HG03066 (cell line): Measurements from ENCODE around the gene PLA2G7.

ENCODE experiments used
- ATAC-seq: cut with Tn5 transposase; IDR thresholded peaks from one replicate; pipeline ENCODE4 v1.9.1; 2021; ENCODE audit warnings: low read depth; ENCODE audit not compliant: unreplicated experiment

Gene PLA2G7

DNA sequence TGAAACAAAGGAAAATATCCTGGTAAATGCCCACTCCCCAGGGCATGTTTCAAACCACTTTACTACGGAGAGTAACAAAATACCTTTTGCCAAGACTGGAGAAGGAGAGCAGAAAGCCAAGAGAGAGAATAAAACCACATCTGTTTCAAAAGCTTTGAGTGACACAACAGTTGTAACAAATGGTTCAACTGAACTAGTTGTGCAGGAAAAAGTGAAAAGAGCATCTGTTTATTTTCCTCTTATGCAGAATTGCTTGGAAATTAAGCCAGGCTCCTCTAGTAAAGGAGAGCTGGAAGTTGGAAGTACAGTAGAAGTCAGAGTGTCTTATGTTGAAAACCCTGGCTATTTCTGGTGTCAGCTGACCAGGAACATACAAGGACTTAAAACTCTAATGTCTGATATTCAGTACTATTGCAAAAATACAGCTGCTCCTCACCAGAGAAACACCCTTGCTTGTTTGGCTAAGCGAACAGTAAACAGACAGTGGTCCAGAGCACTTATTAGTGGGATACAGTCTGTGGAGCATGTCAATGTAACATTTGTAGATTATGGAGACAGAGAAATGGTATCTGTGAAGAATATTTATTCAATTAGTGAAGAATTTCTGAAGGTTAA is 44.9 kb downstream of the PLA2G7 start:
- ATAC-seq, result no peak

DNA sequence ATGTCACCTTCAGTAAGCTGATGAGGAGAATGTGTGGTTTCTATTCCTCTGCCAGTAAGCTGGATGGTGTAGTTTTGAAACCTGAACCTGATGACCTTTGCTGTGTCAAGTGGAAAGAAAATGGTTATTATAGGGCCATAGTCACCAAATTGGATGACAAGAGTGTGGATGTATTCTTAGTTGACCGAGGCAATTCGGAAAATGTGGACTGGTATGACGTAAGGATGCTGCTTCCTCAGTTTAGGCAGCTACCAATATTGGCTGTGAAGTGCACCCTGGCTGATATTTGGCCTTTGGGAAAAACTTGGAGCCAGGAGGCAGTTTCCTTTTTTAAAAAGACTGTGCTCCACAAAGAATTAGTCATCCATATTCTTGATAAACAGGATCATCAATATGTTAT is 45.5 kb downstream of the PLA2G7 start:
- ATAC-seq, result no peak

DNA sequence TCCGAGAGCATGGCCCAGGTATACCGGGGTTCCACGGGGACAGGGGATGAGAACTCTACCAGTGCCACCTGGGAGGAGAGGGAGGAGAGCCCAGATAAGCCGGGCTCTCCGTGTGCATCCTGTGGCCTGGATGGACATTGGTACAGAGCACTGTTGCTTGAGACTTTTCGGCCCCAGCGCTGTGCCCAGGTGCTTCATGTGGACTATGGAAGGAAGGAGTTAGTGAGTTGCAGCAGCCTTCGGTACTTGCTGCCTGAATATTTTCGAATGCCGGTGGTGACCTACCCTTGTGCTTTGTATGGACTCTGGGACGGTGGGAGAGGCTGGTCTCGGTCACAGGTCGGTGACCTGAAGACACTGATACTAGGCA is 46.2 kb downstream of the PLA2G7 start:
- no peak for ATAC-seq

DNA sequence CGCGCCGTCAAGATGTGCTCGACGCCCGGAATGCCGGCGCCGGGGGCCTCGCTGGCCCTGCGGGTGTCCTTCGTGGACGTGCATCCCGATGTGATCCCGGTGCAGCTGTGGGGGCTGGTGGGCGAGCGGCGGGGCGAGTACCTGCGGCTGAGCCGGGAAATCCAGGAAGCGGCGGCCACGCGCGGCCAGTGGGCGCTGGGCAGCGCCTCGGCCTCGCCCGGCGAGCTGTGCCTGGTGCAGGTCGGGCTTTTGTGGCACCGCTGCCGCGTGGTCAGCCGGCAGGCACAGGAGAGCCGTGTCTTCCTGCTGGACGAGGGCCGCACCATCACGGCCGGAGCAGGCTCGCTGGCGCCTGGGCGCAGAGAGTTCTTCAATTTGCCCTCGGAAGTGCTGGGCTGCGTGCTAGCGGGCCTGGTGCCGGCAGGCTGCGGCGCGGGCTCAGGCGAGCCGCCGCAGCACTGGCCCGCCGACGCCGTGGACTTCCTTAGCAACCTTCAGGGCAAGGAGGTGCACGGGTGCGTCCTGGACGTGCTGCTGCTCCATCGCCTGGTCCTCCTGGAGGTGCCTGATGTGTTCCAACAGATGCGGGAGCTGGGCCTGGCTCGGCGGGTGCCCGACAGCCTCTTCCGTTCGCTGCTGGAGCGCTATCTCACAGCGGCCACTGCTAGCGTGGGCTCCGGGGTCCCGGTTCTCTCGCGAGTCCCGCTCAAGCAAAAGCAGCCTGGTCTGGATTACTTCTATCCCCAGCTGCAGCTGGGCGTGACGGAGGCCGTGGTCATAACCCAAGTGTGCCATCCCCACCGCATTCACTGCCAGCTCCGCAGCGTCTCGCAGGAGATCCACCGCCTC is 46.8 kb downstream of the PLA2G7 start:
- ATAC-seq, result no peak

DNA sequence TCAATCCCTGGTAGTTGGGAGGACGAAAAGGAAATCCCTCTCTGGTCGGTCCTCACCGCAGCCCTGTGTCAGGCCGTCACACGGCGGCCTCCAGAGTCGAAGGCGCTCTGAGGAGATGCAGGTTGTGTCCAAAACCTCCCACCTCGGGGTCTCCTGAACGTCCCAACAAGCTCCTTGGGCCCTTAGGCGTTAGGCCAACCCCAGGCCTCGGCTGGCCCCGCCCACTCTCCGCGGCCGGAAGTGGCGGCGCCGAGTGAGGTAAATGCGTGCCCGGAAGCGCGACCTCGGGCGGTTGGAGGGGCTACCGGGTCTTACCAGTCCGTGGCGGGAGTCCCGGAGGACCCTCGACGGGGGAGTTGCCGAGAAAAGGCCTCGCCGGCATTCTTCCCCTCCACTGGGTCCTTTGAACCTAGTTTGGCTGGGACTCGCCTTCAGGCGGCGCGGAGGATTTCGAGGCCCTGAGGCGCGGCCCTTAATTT is 47.5 kb downstream of the PLA2G7 start, which contains the start of gene TDRD6:
TDRD6 (plus strand) TSS at position 267 of the 479 bp plus-strand sequence. CDS start 244 bp downstream, outside the sequence.
- ATAC-seq, result no peak

DNA sequence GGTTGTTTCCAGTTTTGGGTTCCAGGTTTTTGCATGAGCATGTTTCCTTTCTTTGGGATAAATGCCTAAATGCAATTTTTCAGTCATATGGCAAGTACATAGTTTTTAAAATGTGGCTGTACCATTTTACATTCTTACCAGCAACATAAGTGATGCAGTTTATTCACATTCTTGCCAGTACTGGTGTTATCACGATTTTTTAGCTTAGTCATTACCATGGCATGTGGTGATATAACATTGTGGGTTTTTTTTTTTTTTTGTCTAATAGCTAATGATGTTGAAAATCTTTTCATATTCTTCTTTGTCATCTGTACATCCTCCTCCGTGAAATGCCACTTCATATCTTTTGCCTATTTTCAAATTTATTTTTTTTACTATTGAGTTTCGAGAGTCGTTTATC is 50.4 kb downstream of the PLA2G7 start:
- ATAC-seq, result no peak

DNA sequence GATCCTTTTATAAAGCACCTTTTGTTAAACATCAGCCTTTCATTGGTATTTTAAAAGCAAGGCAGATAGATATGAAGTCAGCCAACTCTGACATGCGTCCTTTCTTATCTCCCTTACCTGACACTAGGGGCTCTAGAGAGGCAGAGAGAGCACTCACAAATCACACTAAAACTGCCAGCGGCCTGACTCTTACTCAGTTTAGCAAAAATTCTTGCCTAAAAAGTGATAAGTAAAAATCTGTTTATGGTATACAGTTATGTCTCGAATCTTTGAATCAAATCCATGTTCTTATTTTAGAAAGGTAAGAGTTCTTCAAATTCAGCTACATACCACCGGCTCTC is 57.9 kb downstream of the PLA2G7 start:
- no peak for ATAC-seq

DNA sequence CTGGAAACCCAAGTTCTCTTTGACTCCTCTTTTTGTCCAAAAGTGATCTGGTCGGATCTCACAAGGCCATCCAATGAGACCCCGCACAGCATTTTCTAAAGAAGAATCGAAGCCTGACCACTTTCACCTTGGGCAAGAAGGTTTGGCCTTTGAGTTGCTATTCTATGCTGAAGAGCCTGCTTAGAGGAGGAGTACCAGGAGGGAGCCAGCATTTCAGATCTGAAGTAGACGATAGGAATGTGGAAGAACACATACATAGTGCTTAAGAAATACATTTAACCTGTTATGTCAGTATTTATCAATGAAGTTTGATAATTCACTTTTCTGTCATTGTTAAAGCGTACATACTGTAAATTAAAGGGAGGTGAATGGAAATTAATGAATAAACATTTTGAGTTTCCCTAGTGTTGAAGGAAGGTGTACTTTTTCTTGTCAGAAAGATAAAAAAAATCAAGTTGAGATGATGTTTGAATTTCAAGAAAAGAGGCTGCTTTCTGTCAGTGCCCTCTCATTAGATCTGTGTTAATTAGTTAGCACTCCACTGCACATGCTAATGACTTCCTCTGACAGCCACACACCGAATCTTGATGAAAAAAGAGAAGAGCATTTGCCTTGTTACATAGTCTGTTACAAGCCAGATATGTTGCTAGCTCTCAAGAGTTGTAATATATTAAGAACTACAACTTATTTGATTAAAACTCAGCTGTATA is 58.4 kb downstream of the PLA2G7 start:
- ATAC-seq, result no peak

DNA sequence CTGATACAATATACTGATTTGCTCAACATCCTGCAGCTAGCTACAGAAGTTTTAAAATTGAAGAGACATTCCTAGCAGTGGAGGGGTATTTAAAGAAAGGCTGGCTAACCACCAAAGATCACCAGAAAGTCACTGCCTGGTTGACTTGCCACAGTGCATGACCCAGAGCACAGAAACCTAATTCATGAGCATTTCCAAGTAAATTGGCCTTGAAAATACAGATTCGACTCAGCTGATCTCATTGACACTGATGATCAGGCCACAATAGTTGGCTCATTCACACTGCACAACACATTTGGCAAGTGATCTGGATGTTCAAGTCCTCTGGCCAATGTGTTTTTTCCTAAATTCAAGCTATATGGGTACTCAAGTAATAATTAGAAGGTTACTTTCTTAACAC is 60.8 kb downstream of the PLA2G7 start:
- no peak for ATAC-seq

DNA sequence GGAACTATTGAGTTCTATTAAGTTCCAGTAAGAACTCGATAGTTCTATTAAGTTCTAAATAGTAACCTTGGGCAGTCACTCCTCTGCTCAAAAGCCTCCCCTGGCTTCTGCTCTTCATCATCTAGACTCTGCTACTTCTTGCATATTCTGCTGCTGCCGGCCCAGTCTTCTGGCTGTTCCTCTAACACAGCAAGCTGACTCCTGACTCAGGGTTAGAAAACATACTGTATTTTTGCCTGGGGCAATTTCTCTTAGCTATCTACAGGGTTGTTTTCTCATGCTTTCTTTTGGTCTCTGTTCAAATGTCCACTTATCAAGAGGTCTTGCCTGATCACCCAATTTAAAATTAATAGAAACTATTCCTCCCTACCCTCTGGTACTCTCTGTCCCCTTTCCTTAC is 67.8 kb downstream of the PLA2G7 start:
- ATAC-seq, result no peak

DNA sequence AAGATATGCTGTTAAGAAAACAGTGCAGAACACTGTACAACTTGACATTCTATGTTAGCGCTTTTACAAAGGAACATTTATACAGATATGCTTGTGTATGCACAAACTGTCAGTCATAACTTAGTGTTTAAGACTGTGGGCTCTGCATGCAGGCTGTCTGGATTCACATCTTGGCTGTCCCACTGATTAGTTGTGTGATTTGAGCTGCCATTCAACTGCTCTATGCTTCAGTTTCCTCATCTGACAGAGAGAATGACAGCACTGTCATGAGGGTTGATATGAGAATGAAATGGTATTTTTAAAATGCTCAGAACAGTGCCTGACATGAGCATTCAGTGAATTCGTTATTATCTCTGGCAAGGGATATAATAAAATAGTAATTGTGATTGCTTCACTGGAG is 73.7 kb downstream of the PLA2G7 start:
- ATAC-seq, result no peak

DNA sequence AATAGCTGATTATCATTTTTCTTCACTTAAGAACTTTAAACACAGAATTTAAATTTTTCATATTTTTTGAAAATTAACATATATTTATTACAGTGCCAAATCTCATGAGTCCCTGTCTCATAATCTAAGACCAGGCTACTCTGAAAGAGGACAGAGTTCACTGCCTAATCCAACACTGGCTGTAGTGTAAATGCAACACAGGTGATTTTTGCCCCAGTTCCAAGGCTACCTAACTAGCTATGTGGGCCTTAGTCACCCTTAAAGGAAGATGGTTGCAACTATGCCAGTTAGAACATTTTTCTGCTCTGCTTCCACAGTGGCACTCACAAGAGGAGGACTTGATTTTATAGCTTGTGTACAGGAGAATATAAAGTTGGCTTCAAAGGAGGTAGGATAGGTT is 77.5 kb downstream of the PLA2G7 start:
- ATAC-seq, result no peak

DNA sequence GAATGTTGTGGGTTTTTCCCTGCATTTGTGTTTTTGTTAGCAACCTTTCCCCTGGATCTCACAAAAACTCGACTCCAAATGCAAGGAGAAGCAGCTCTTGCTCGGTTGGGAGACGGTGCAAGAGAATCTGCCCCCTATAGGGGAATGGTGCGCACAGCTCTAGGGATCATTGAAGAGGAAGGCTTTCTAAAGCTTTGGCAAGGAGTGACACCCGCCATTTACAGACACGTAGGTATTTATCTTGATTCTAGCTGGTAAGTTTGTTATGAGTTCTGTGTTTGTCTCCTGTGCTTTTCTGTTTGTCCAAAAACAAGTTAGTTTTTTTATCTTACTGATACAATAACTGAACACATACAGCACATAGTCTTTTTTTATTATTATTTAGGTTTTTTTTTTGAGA is 79.4 kb downstream of the PLA2G7 start:
- ATAC-seq, result no peak
